K562 (cell line): ENCODE results near the gene PTGIS. TPM values are rescaled to one million over a fixed set of nuclear protein-coding genes. Genes with fewer than 3 reads are reported as not detected.
A peak's percentile ranks its signal among the peaks of the same experiment; 100 is the strongest.

ENCODE experiments used
- ARHGAP35 ChIP-seq: fragments of 450-650 bp; IDR thresholded peaks from 2 replicates; pipeline ENCODE4 v1.6.1; 2018; ENCODE audit not compliant: partially characterized antibody
- ARID1B ChIP-seq: fragments of 450-650 bp; IDR thresholded peaks from 2 replicates; pipeline ENCODE4 v1.6.1; 2016; ENCODE audit warnings: antibody characterized with exemption, mild to moderate bottlenecking, inconsistent platforms
- ARID4B ChIP-seq: sonication (generic); formaldehyde crosslinking; IDR thresholded peaks from 2 replicates; pipeline ENCODE4 v1.8.0; 2022; ENCODE audit warnings: mild to moderate bottlenecking, missing genetic modification reagents
- BHLHE40 ChIP-seq: IDR thresholded peaks from 2 replicates; pipeline ENCODE4 v1.6.1; 2011; ENCODE audit warnings: low read length, improper control_type of control experiment
- CGGBP1 ChIP-seq: fragments of 250-450 bp; sonication (Bioruptor Pico); IDR thresholded peaks from 2 replicates; pipeline ENCODE4 v1.9.0; 2021; ENCODE audit warnings: mild to moderate bottlenecking
- ETS2 ChIP-seq: IDR thresholded peaks from 2 replicates; pipeline ENCODE4 v1.6.1; 2016; ENCODE audit warnings: borderline replicate concordance, missing genetic modification characterization, mild to moderate bottlenecking, moderate library complexity, missing compliant biosample characterization; ENCODE audit not compliant: poor library complexity, severe bottlenecking
- FOXJ3 ChIP-seq: sonication (generic); formaldehyde crosslinking; IDR thresholded peaks from 2 replicates; pipeline ENCODE4 v1.4.0; 2020; ENCODE audit warnings: mild to moderate bottlenecking, missing genetic modification reagents
- FOXP4 ChIP-seq: sonication (generic); formaldehyde crosslinking; IDR thresholded peaks from 2 replicates; pipeline ENCODE4 v1.8.0; 2022; ENCODE audit warnings: mild to moderate bottlenecking, missing genetic modification reagents, borderline replicate concordance
- JUND ChIP-seq, 2 experiments: IDR thresholded peaks; 2 replicates in 1 of 2; 3 replicates in 1 of 2; pipeline ENCODE4 v1.6.1; 2011; ENCODE audit warnings: borderline replicate concordance in 2 of 2, low read depth in 2 of 2, low read length in 2 of 2, improper control_type of control experiment in 1 of 2, missing biosample characterization in 1 of 2, missing genetic modification characterization in 1 of 2, missing genetic modification reagents in 1 of 2
- MAZ ChIP-seq, 2 experiments: fragments of 450-650 bp in 1 of 2; sonication (generic) in 1 of 2; formaldehyde crosslinking; IDR thresholded peaks in 1 of 2; conservative IDR thresholded peaks in 1 of 2; 2 replicates each; pipeline versions ENCODE4 v1.4.0 to v1.5.0; 2020; ENCODE audit warnings: mild to moderate bottlenecking in 1 of 2, missing genetic modification reagents in 1 of 2
- MTA3 ChIP-seq: fragments of 450-650 bp; formaldehyde crosslinking; IDR thresholded peaks from 2 replicates; pipeline ENCODE4 v1.6.1; 2017; ENCODE audit warnings: mild to moderate bottlenecking, borderline replicate concordance
- SPI1 ChIP-seq: IDR thresholded peaks from 2 replicates; pipeline ENCODE4 v1.6.1; 2011; ENCODE audit warnings: low read depth, low read length, control low read depth, borderline replicate concordance
- TEAD4 ChIP-seq, 2 experiments: sonication (generic) in 1 of 2; formaldehyde crosslinking in 1 of 2; IDR thresholded peaks; 2 replicates each; pipeline versions ENCODE4 v1.6.1 to v1.8.0; 2012 to 2022; ENCODE audit warnings: borderline replicate concordance in 1 of 2, inconsistent platforms in 1 of 2, low read length in 1 of 2, mild to moderate bottlenecking in 1 of 2, missing genetic modification reagents in 1 of 2
- ZBTB49 ChIP-seq: sonication (generic); formaldehyde crosslinking; IDR thresholded peaks from 2 replicates; pipeline ENCODE4 v1.8.0; 2022; ENCODE audit warnings: missing genetic modification reagents, mild to moderate bottlenecking, borderline replicate concordance
- ZNF324 ChIP-seq: fragments of 250-450 bp; sonication (Bioruptor Pico); IDR thresholded peaks from 2 replicates; pipeline ENCODE4 v1.4.0; 2020; ENCODE audit warnings: mild to moderate bottlenecking
- ZNF551 ChIP-seq: fragments of 250-450 bp; sonication (Bioruptor Pico); IDR thresholded peaks from 2 replicates; pipeline ENCODE4 v1.5.0; 2021; ENCODE audit warnings: mild to moderate bottlenecking, moderate library complexity
- ZNF79 ChIP-seq: fragments of 250-450 bp; sonication (Bioruptor Pico); IDR thresholded peaks from 2 replicates; pipeline ENCODE4 v1.4.0; 2020; ENCODE audit warnings: low read depth, mild to moderate bottlenecking, moderate library complexity
- polyA plus RNA-seq, 8 experiments: library from polyadenylated mRNA; depleted of rRNA in 4 of 8; stranded (reverse) in 5 of 8; unstranded in 3 of 8; fragments of >200 nt; fragmentation: Nextera tagmentation in 2 of 8; fragmentation: Illumina TruSeq in 1 of 8; extraction: Ambion mirVana in 2 of 8; extraction: Trizol in 1 of 8; gene quantifications; 2 replicates each; pipeline versions ENCODE4 v1.2.1 to v1.2.3, GENCODE V29; 2011 to 2014; ENCODE audit warnings: inconsistent platforms in 1 of 8, missing spikeins in 1 of 8
- total RNA-seq, 7 experiments: library from RNA; depleted of rRNA in 6 of 7; stranded (reverse); fragments of >200 nt in 6 of 7; fragmentation: Illumina TruSeq in 2 of 7; extraction: Trizol in 2 of 7; gene quantifications; 2 replicates each; pipeline versions ENCODE4 v1.2.1 to v1.2.3, GENCODE V29; 2011 to 2021; ENCODE audit warnings: low replicate concordance in 1 of 7

PTGIS gene
- total and polyA plus RNA-seq, 9 of the 15 experiments (the other 6 are each of a cell fraction or from before 2014, with no cell fraction given): not detected

GRCh38 chr20:49482621-49483017 lies 85.3 kb downstream of the PTGIS start, which contains the start of gene KCNB1 (continued):
- TF ChIP-seq ZNF324 (CRISPR knock-in tag) (no peak), ARID4B (CRISPR knock-in tag) (no peak), CGGBP1 (CRISPR knock-in tag) (no peak), ZNF79 (no peak), ETS2 (no peak), MTA3 (no peak), FOXP4 (CRISPR knock-in tag) (0 out of 2 replicates have a peak, but pooled peaks have one; percentile 32), ARID1B (no peak), MAZ (CRISPR knock-in tag; conservative IDR thresholded peaks at IDR 0.05 in 1 of 2, IDR thresholded peaks at IDR 0.05 in 1 of 2) (peak in 1 of 2 experiments; percentile 67; a peak in 2 of 4 replicates), ZNF551 (CRISPR knock-in tag) (no peak), BHLHE40 (no peak), FOXJ3 (no peak), JUND (IDR thresholded peaks at IDR 0.05; ENCODE audit: borderline replicate concordance, low read depth, low read length) (no peak), JUND (tag; IDR thresholded peaks at IDR 0.05; ENCODE audit: borderline replicate concordance, low read depth, low read length) (no peak), TEAD4 (IDR thresholded peaks at IDR 0.05; ENCODE audit: low read length) (no peak), TEAD4 (CRISPR knock-in tag; IDR thresholded peaks at IDR 0.05; ENCODE audit: borderline replicate concordance) (no peak), SPI1 (no peak), ZBTB49 (no peak; the same call in 1 of the 2 replicates), ARHGAP35 (no peak)
